ENCODE data around the gene NEURL1. TPM values are rescaled to one million over a fixed set of nuclear protein-coding genes. Genes with fewer than 3 reads are reported as not detected.

NEURL1 gene
- total and polyA plus RNA-seq, 2 experiments from 2014 or later: 1.1 to 1.5 TPM

GRCh38 chr10:103547391-103547946 is 54.0 kb downstream of the NEURL1 start:
- H2AFZ ChIP-seq: no peak overlapping the region
- no peak overlapping the region for H3K27ac ChIP-seq
- H3K9me3 ChIP-seq (ENCODE audit: low read depth): no peaks in the 10 kb centered on the region
- H3K27me3 ChIP-seq (replicated peaks; ENCODE audit: insufficient read depth): peaks cover 21% of the 10 kb centered on the region
- in situ Hi-C loops (cut with MboI): no loop called here
- H3K9ac ChIP-seq: no peak overlapping the region
- no peaks in the 10 kb centered on the region for H3F3A ChIP-seq (ENCODE audit: insufficient read depth)
- H3K4me1 ChIP-seq (ENCODE audit: insufficient read depth): no peaks in the 10 kb centered on the region
- no peaks in the 10 kb centered on the region for H3K9me2 ChIP-seq (ENCODE audit: insufficient read depth)
- no peak overlapping the region for H3K4me3 ChIP-seq
- H3K79me2 ChIP-seq (ENCODE audit: insufficient read depth): no peaks in the 10 kb centered on the region
- WGBS, 2 experiments (ENCODE audit: low coverage in 1 of 2, low lambda C conversion rate in 2 of 2, missing lambda C conversion rate in 2 of 2): 76 to 85% methylated on average over 10 of the region's 10 CpGs
- H3K4me2 ChIP-seq (ENCODE audit: unreplicated experiment): no peak overlapping the region
- TF ChIP-seq EZH2 (IDR thresholded peaks at IDR 0.05; ENCODE audit: insufficient read depth, poor library complexity, severe bottlenecking): no peak
- TF ChIP-seq EZH2phosphoT487 (IDR thresholded peaks at IDR 0.05; ENCODE audit: insufficient read depth, low read depth): no peak
- no peaks in the 10 kb centered on the region for H4K20me1 ChIP-seq (ENCODE audit: insufficient read depth)
- H3K36me3 ChIP-seq (ENCODE audit: low read depth): no peaks in the 10 kb centered on the region
- no peak for DNase-seq

- H3K4me3 ChIP-seq: no peak overlapping the region
- H3F3A ChIP-seq (ENCODE audit: insufficient read depth): no peaks in the 10 kb centered on the region
- no peaks in the 10 kb centered on the region for H3K4me1 ChIP-seq (ENCODE audit: insufficient read depth)
- H3K79me2 ChIP-seq (ENCODE audit: insufficient read depth): no peaks in the 10 kb centered on the region
- in situ Hi-C loops (cut with MboI): no loop called here
- DNase-seq: no peak
- no peaks in the 10 kb centered on the region for H3K9me3 ChIP-seq (ENCODE audit: low read depth)
- H3K27ac ChIP-seq: no peak overlapping the region
- H3K9ac ChIP-seq: no peak overlapping the region
- WGBS, 2 experiments (ENCODE audit: low coverage in 1 of 2, low lambda C conversion rate in 2 of 2, missing lambda C conversion rate in 2 of 2): 81 to 92% methylated on average over 3 of the region's 3 CpGs
- no peaks in the 10 kb centered on the region for H3K9me2 ChIP-seq (ENCODE audit: insufficient read depth)
- H3K27me3 ChIP-seq (replicated peaks; ENCODE audit: insufficient read depth): peaks cover 21% of the 10 kb centered on the region
- H3K36me3 ChIP-seq (ENCODE audit: low read depth): no peaks in the 10 kb centered on the region
- H2AFZ ChIP-seq: no peak overlapping the region
- TF ChIP-seq EZH2 (IDR thresholded peaks at IDR 0.05; ENCODE audit: insufficient read depth, poor library complexity, severe bottlenecking): no peak
- TF ChIP-seq EZH2phosphoT487 (IDR thresholded peaks at IDR 0.05; ENCODE audit: insufficient read depth, low read depth): no peak
- H3K4me2 ChIP-seq (ENCODE audit: unreplicated experiment): no peak overlapping the region
- no peaks in the 10 kb centered on the region for H4K20me1 ChIP-seq (ENCODE audit: insufficient read depth)
Measured at GRCh38 chr10:103548006-103548405, 54.5 kb downstream of the NEURL1 start.

GRCh38 chr10:103548581-103549348 is 55.3 kb downstream of the NEURL1 start:
- no peaks in the 10 kb centered on the region for H3K4me1 ChIP-seq (ENCODE audit: insufficient read depth)
- H3K4me3 ChIP-seq: no peak overlapping the region
- no peak overlapping the region for H2AFZ ChIP-seq
- no peak overlapping the region for H3K4me2 ChIP-seq (ENCODE audit: unreplicated experiment)
- in situ Hi-C loops (cut with MboI): no loop called here
- H3K79me2 ChIP-seq (ENCODE audit: insufficient read depth): no peaks in the 10 kb centered on the region
- H3K9me3 ChIP-seq (ENCODE audit: low read depth): no peaks in the 10 kb centered on the region
- DNase-seq: no peak
- no peaks in the 10 kb centered on the region for H3K36me3 ChIP-seq (ENCODE audit: low read depth)
- H3F3A ChIP-seq (ENCODE audit: insufficient read depth): no peaks in the 10 kb centered on the region
- no peaks in the 10 kb centered on the region for H3K9me2 ChIP-seq (ENCODE audit: insufficient read depth)
- WGBS, 2 experiments (ENCODE audit: low coverage in 1 of 2, low lambda C conversion rate in 2 of 2, missing lambda C conversion rate in 2 of 2): 75 to 77% methylated on average over 12 of the region's 12 CpGs
- TF ChIP-seq EZH2phosphoT487 (IDR thresholded peaks at IDR 0.05; ENCODE audit: insufficient read depth, low read depth) (no peak), EZH2 (IDR thresholded peaks at IDR 0.05; ENCODE audit: insufficient read depth, poor library complexity, severe bottlenecking) (no peak)
- peaks cover 19% of the 10 kb centered on the region for H3K27me3 ChIP-seq (replicated peaks; ENCODE audit: insufficient read depth)
- H4K20me1 ChIP-seq (ENCODE audit: insufficient read depth): no peaks in the 10 kb centered on the region
- H3K9ac ChIP-seq: no peak overlapping the region
- no peak overlapping the region for H3K27ac ChIP-seq

- Histone ChIP-seq H3K79me2 (ENCODE audit: insufficient read depth) (no peaks in the 10 kb centered on the region), H3K27ac (no peak overlapping the region), H3F3A (ENCODE audit: insufficient read depth) (no peaks in the 10 kb centered on the region), H3K36me3 (ENCODE audit: low read depth) (no peaks in the 10 kb centered on the region), H3K9me3 (ENCODE audit: low read depth) (no peaks in the 10 kb centered on the region), H3K4me2 (ENCODE audit: unreplicated experiment) (no peak overlapping the region), H3K9me2 (ENCODE audit: insufficient read depth) (no peaks in the 10 kb centered on the region), H3K9ac (no peak overlapping the region), H3K4me1 (ENCODE audit: insufficient read depth) (no peaks in the 10 kb centered on the region), H3K27me3 (replicated peaks; ENCODE audit: insufficient read depth) (peaks cover 19% of the 10 kb centered on the region), H2AFZ (no peak overlapping the region), H3K4me3 (no peak overlapping the region), H4K20me1 (ENCODE audit: insufficient read depth) (no peaks in the 10 kb centered on the region)
- WGBS, 2 experiments (ENCODE audit: low coverage in 1 of 2, low lambda C conversion rate in 2 of 2, missing lambda C conversion rate in 2 of 2): 59 to 66% methylated on average over 3 of the region's 3 CpGs
- in situ Hi-C loops (cut with MboI): no loop called here
- no peak for DNase-seq
- TF ChIP-seq EZH2 (IDR thresholded peaks at IDR 0.05; ENCODE audit: insufficient read depth, poor library complexity, severe bottlenecking) (no peak), EZH2phosphoT487 (IDR thresholded peaks at IDR 0.05; ENCODE audit: insufficient read depth, low read depth) (no peak)
Measured at GRCh38 chr10:103549349-103549685, 55.8 kb downstream of the NEURL1 start.

Measured in GM23248 (cell line).